ENCODE results near the gene OR8D4.

DNA sequence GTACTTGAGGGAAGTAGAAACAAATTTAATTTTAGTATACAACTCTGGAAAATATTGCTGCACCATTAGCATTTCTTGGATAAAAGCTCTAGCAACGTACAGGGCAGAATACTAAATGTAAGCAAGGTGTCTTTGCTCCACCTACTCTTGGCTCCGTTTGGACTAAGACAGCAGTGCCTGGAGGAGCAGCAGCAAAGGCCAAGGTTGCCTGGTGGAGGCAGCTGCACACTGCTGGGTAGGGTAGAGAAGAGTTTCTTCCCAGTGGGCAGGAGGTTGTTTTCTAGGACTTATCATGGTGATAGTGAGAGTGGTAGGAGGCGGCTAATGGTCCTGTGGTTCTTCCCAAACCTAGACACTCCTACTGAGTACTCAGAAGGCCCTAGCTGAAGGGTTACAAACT lies 2.2 kb upstream of the OR8D4 start:
- TF ChIP-seq, protein P1, sequence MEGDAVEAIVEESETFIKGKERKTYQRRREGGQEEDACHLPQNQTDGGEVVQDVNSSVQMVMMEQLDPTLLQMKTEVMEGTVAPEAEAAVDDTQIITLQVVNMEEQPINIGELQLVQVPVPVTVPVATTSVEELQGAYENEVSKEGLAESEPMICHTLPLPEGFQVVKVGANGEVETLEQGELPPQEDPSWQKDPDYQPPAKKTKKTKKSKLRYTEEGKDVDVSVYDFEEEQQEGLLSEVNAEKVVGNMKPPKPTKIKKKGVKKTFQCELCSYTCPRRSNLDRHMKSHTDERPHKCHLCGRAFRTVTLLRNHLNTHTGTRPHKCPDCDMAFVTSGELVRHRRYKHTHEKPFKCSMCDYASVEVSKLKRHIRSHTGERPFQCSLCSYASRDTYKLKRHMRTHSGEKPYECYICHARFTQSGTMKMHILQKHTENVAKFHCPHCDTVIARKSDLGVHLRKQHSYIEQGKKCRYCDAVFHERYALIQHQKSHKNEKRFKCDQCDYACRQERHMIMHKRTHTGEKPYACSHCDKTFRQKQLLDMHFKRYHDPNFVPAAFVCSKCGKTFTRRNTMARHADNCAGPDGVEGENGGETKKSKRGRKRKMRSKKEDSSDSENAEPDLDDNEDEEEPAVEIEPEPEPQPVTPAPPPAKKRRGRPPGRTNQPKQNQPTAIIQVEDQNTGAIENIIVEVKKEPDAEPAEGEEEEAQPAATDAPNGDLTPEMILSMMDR (IDR thresholded peaks at IDR 0.05): no peak
- TF ChIP-seq POLR2A (IDR thresholded peaks at IDR 0.05): no peak

Data from uterus (tissue), 2 donors.